ENCODE measurements around the gene TSPAN7.

The TSPAN7 gene

DNA sequence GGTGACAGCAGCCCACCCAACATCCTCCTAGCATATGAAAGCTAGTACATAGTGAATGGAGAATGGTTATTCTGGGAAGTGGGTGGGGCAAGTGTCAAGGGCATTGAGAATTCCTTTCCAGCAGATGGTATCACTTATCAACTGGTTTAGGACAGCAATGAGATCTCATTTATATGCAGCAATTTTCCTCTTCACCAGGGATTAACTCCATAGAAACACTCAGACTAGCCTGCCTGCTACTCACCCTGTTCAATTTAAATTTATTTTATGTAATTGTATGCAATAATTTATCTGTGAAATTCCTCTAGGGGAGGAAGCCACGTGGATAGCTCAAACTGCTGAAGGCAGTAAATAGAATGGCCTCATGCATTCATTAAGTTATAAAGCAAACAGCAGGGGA lies 138.4 kb downstream of the TSPAN7 start:
- FAIRE-seq (no peak), DNase-seq (ENCODE audit: insufficient read length) (no peak)
- TF ChIP-seq TAF1 (IDR thresholded peaks at IDR 0.05; ENCODE audit: borderline replicate concordance, low read depth, low read length) (no peak), POLR2A (IDR thresholded peaks at IDR 0.05; ENCODE audit: low read depth, low read length) (no peak), POLR2AphosphoS5 (IDR thresholded peaks at IDR 0.05; ENCODE audit: low read depth, low read length) (no peak)

DNA sequence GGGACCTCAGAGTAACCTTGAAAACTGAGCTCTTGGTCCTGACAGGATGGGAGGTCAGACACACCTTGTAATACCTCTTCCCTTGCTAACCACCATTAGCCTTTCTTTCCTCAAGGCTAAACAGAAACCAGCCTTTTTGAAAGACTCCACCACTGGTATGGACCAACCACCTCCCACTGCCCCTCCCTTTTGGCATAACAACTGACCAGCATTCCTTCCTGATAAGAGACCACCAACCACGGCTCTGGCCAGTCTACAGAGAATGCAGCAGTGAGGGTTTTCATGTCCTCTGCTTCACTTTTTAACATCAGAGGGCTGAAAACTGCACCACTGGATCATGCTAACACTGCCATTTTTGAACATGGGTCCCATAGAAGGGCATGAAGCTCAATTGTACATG lies 139.7 kb downstream of the TSPAN7 start:
- TF ChIP-seq TAF1 (IDR thresholded peaks at IDR 0.05; ENCODE audit: borderline replicate concordance, low read depth, low read length) (no peak), POLR2A (IDR thresholded peaks at IDR 0.05; ENCODE audit: low read depth, low read length) (no peak), POLR2AphosphoS5 (IDR thresholded peaks at IDR 0.05; ENCODE audit: low read depth, low read length) (no peak)
- FAIRE-seq: no peak
- no peak for DNase-seq (ENCODE audit: insufficient read length)

DNA sequence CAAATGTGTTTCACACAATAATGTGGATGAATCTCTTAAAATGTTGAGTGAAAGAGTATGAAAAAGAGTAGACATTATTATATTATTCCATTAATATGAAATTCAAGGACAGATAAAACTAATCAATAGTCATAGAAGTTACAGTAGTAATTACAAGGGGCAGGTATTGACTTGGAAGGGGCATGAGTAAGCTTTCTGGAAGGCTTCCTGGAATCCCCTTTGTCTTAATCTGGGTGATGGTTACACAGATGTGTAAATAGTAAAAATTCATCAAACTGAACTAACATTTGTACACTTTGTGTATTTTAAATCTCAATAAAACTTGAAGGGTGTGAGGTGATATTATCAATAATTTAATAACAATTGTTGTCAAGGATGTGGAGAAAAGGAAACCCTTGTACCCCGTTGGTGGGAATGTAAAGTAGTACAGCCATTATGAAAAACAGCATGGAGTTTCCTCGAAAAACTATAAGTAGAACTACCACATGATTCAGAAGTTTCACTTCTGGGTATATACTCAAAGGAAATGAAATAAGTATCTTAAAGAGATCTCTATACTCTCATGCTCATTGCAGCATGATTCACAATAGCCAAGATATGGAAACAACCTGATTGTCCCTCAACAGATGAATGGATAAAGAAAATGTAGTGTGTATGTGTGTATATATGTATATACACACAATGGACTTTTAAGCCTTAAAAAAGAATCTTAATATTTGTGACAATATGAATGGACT lies 143.0 kb downstream of the TSPAN7 start:
- no peak for FAIRE-seq

DNA sequence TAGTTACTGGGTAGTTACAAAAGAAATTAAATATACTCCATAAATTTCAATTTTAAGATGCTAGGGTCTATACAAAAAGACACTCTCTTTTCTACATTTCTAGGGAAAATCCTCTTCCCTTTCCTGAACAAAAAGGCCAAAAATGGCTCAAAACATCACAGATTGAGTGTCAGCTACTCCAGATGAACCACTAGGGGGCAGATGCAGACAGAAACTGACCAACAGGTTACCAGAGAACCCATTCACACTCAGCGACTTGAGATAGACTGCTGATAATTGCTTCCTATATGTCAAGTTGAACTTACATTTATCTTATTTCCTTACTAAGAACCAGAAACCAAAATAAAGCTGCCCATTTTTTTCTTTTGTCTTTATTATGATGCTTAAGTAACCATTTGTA lies 156.5 kb downstream of the TSPAN7 start:
- DNase-seq (ENCODE audit: insufficient read length) (no peak), FAIRE-seq (no peak)
- no peak for TF ChIP-seq POLR2A (IDR thresholded peaks at IDR 0.05; ENCODE audit: low read depth, low read length)
- no peak for TF ChIP-seq TAF1 (IDR thresholded peaks at IDR 0.05; ENCODE audit: borderline replicate concordance, low read depth, low read length)
- no peak for TF ChIP-seq POLR2AphosphoS5 (IDR thresholded peaks at IDR 0.05; ENCODE audit: low read depth, low read length)

More for the DNA sequence above, 143.0 kb downstream of the TSPAN7 start:
- TF ChIP-seq TAF1 (IDR thresholded peaks at IDR 0.05; ENCODE audit: borderline replicate concordance, low read depth, low read length): no peak
- no peak for TF ChIP-seq POLR2A (IDR thresholded peaks at IDR 0.05; ENCODE audit: low read depth, low read length)
- no peak for TF ChIP-seq POLR2AphosphoS5 (IDR thresholded peaks at IDR 0.05; ENCODE audit: low read depth, low read length)
- DNase-seq (ENCODE audit: insufficient read length): no peak

DNA sequence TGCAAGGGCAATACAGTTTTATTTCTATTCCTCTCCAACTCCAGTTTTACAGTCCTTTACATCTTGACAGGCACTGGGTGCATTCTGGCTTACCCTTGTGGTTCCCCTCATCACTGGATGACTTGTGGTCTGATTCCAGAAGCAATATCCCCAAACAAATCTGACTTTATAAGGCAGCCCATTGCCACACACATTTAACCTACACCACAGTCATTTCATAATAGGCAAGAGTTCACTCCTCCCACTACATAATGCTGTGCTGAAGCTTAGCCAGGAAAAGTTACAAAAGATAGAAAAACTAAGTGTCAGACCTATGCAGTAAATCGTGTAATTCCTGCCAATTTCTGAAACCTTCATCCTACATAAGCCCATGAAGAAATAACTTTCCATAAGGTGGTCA lies 157.0 kb downstream of the TSPAN7 start:
- no peak for TF ChIP-seq POLR2AphosphoS5 (IDR thresholded peaks at IDR 0.05; ENCODE audit: low read depth, low read length)
- no peak for TF ChIP-seq POLR2A (IDR thresholded peaks at IDR 0.05; ENCODE audit: low read depth, low read length)
- no peak for TF ChIP-seq TAF1 (IDR thresholded peaks at IDR 0.05; ENCODE audit: borderline replicate concordance, low read depth, low read length)
- FAIRE-seq (no peak), DNase-seq (ENCODE audit: insufficient read length) (no peak)

DNA sequence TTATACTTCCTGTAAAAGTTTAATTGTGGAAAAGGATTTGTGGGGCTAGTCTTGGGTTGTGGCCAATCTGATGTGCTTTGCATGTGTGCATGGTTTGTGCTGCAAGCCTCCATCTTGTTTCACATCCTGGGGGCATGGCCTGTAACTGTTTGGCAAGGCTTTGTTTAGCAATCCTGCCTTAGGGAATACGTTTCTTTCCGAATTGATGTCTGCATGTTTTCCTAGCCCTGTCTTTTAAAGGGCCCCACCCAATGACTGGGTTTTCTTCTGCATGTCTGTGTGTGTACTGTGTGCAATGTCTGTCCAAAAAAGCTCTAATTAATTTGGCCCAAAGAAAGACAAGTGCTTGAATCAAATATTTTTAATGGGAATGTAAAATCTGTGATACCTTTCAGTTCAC lies 165.3 kb downstream of the TSPAN7 start:
- DNase-seq (ENCODE audit: insufficient read length): no peak
- TF ChIP-seq TAF1 (IDR thresholded peaks at IDR 0.05; ENCODE audit: borderline replicate concordance, low read depth, low read length) (no peak), POLR2A (IDR thresholded peaks at IDR 0.05; ENCODE audit: low read depth, low read length) (no peak), POLR2AphosphoS5 (IDR thresholded peaks at IDR 0.05; ENCODE audit: low read depth, low read length) (no peak)
- FAIRE-seq: no peak

DNA sequence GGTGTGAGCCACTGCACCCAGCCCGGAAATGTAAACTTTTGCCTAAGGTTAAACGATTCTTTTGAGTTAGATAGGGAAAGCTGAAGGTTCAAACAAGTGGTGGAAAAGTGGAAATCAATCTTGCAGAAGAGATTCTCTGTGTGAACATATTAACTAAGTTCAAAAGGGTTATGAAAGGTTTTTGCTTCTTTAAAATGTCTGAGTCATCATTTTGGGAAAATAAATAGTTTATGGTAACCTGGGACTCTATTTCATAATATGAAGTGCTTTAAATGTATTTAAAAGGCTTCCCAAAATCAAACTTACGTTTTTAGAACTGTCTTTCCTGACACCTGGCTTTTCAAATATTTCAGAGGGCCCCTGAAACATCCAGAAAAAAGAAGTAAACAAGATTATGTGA lies 166.3 kb downstream of the TSPAN7 start:
- DNase-seq (ENCODE audit: insufficient read length) (no peak), FAIRE-seq (no peak)
- TF ChIP-seq POLR2A (IDR thresholded peaks at IDR 0.05; ENCODE audit: low read depth, low read length) (no peak), TAF1 (IDR thresholded peaks at IDR 0.05; ENCODE audit: borderline replicate concordance, low read depth, low read length) (no peak), POLR2AphosphoS5 (IDR thresholded peaks at IDR 0.05; ENCODE audit: low read depth, low read length) (no peak)

DNA sequence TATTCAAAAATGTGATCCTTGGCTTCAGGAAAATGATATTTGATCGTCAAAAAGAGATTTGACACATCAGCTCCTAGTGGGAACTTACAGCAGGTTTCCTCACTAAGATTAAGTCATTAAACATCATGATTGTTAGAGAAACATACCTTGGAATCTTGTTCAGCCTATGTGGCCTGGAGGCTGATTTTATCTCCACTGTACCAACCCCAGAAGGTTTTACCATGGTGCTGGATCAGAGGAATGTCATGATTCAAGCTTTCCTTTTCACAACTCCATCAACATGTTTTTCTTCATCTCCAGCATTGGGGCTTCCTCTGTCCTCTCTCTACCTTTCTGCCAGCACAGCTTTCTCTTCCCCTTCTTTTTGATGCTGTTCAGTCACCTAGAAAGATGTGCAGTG lies 171.5 kb downstream of the TSPAN7 start:
- FAIRE-seq: no peak
- DNase-seq (ENCODE audit: insufficient read length): no peak
- no peak for TF ChIP-seq TAF1 (IDR thresholded peaks at IDR 0.05; ENCODE audit: borderline replicate concordance, low read depth, low read length)
- TF ChIP-seq POLR2A (IDR thresholded peaks at IDR 0.05; ENCODE audit: low read depth, low read length): no peak
- TF ChIP-seq POLR2AphosphoS5 (IDR thresholded peaks at IDR 0.05; ENCODE audit: low read depth, low read length): no peak

All from GM12892 (cell line).